ENCODE results near the gene ITPRIPL1.

DNA sequence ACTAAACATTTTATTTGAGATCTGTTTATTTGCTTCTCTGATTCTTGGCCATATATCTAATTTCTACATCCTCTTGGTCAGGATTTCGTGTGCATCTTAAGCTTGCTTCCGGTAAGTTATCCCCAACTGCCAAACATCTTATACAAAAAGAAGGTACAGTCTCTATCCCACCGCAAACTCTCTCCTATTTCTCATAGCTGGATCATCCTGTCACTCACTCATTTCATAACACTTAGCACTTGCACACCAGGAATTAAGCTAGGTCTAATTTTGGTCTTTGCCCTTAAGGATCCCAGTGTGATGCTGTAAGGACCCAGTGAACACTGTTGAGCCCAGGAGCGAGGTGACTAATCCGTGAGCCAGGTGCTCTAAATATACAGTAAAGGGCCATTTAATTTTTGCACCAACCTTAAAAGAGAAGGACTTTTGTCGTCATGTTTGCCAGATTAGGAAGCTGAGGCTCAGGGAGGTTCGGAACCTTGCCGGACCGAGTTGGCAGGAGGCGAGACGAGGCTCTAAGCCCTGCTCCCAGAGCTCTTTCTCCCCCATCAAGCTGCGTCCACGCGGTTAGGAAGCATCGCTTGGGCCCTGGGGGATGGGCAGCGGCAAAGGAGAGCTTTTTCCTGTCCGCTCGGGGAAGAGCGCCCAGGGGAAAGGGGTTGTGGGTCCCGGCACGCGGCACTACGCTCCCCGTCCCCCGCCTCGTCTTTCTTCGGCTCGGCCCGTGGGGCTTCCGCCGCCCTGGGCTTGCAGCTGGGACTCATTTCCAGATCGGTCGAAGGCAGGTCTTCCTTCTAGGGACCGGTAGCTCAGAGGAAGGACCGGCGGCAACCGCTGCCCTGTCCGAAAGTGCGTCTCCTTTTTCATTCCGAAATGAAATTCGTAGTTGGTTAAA lies 4.1 kb upstream of the ITPRIPL1 start:
- TF ChIP-seq, protein P1, sequence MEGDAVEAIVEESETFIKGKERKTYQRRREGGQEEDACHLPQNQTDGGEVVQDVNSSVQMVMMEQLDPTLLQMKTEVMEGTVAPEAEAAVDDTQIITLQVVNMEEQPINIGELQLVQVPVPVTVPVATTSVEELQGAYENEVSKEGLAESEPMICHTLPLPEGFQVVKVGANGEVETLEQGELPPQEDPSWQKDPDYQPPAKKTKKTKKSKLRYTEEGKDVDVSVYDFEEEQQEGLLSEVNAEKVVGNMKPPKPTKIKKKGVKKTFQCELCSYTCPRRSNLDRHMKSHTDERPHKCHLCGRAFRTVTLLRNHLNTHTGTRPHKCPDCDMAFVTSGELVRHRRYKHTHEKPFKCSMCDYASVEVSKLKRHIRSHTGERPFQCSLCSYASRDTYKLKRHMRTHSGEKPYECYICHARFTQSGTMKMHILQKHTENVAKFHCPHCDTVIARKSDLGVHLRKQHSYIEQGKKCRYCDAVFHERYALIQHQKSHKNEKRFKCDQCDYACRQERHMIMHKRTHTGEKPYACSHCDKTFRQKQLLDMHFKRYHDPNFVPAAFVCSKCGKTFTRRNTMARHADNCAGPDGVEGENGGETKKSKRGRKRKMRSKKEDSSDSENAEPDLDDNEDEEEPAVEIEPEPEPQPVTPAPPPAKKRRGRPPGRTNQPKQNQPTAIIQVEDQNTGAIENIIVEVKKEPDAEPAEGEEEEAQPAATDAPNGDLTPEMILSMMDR (IDR thresholded peaks at IDR 0.05) = no peak
- no peak for TF ChIP-seq POLR2A (IDR thresholded peaks at IDR 0.05)
